Measurements from ENCODE around the gene CEACAM7. TPM values are rescaled to one million over a fixed set of nuclear protein-coding genes. Genes with fewer than 3 reads are reported as not detected.

Gene CEACAM7
- total RNA-seq, 1 experiment from 2014 or later: not detected

- Histone ChIP-seq H3K4me2 (ENCODE audit: low read length) (no peak overlapping the region), H4K20me1 (ENCODE audit: insufficient read depth) (no peaks in the 10 kb centered on the region), H3K27ac (ENCODE audit: low read depth, low read length) (no peak overlapping the region), H3K27me3 (ENCODE audit: insufficient read depth, low read length) (peaks cover 51% of the 10 kb centered on the region; the same call in 1 of the 2 replicates), H3K79me2 (ENCODE audit: insufficient read depth, low read length) (no peaks in the 10 kb centered on the region), H3K4me1 (ENCODE audit: control insufficient read depth in 1 of 2, insufficient read depth in 2 of 2, low read length in 2 of 2) (peaks cover 0 to 7% of the 10 kb centered on the region in 2 experiments; a peak in 2 of 4 replicates), H3K9ac (ENCODE audit: low read length) (no peak overlapping the region), H3K9me2 (ENCODE audit: insufficient read depth) (no peaks in the 10 kb centered on the region), H2AFZ (ENCODE audit: low read depth, low read length, poor library complexity, severe bottlenecking) (no peak overlapping the region), H3K36me3 (ENCODE audit: control insufficient read depth in 1 of 2, insufficient read depth in 2 of 2, low read length in 2 of 2) (no peaks in the 10 kb centered on the region), H3K4me3 (replicated peaks in 1 of 2; ENCODE audit: low read depth in 1 of 2, low read length in 2 of 2) (no peak overlapping the region), H3K9me3 (ENCODE audit: control insufficient read depth in 1 of 2, insufficient read depth in 1 of 2, low read depth in 1 of 2, low read length in 2 of 2) (no peaks in the 10 kb centered on the region)
- POLR2A ChIA-PET: interaction anchor here (1.1 kb wide), 1 partner anchor 9 kb away, joined by 3 read pairs; no protein-coding TSS in a partner anchor
- CTCF ChIA-PET: interaction anchor here (0.5 to 2.2 kb wide), 10 partner anchors 10 to 1011 kb away, joined by 3 to 11 read pairs (median 4); partner anchors contain the start of genes CEACAM7 and NUMBL
- DNase-seq (ENCODE audit: low read depth, low spot score) (no peak), ATAC-seq (0 out of 2 replicates have a peak, but pooled peaks have one; percentile 21)
- BruUV-seq (replicated peaks): no TSS peak
- intact Hi-C loops (cut with micrococcal nuclease): loop anchor here (10.0 kb wide), 1 partner anchor 253 kb away; the partner anchor contains the start of gene RABAC1
- RAD21 ChIA-PET (ENCODE audit: low non-redundant PET in 1 of 2, low total read pairs in 2 of 2, uncharacterized antibody in 2 of 2, unreplicated experiment in 2 of 2): no interaction called here
- TF ChIP-seq CBX3 (IDR thresholded peaks at IDR 0.05; ENCODE audit: low read depth): no peak
- TF ChIP-seq CTCF (IDR thresholded peaks at IDR 0.05 in 2 of 3, conservative IDR thresholded peaks at IDR 0.05 in 1 of 3; ENCODE audit: borderline replicate concordance in 1 of 3, insufficient read depth in 1 of 3, low read depth in 2 of 3, low read length in 2 of 3): peak; percentile 23 to 70 (median 65); a peak in 5 of 6 replicates
- no peak for TF ChIP-seq EZH2 (IDR thresholded peaks at IDR 0.05)
- no peak for TF ChIP-seq MAX (IDR thresholded peaks at IDR 0.05)
- no peak for TF ChIP-seq POLR2A (IDR thresholded peaks at IDR 0.05; ENCODE audit: borderline replicate concordance, extremely low read depth, insufficient read depth, insufficient read length)
- peak; percentile 46; the same call in 1 of the 2 replicates for TF ChIP-seq RAD21 (IDR thresholded peaks at IDR 0.05; ENCODE audit: low read depth)
- TF ChIP-seq SRF (IDR thresholded peaks at IDR 0.05; ENCODE audit: low read depth): no peak
- no peak for TF ChIP-seq FOSL1 (IDR thresholded peaks at IDR 0.05; ENCODE audit: low read depth)
- no peak for TF ChIP-seq POLR2AphosphoS5 (IDR thresholded peaks at IDR 0.05; ENCODE audit: low read depth, low read length)
- no peak for TF ChIP-seq EZH2phosphoT487 (IDR thresholded peaks at IDR 0.05; ENCODE audit: borderline replicate concordance)
- TF ChIP-seq JUND (IDR thresholded peaks at IDR 0.05): no peak
- TF ChIP-seq SIN3A (IDR thresholded peaks at IDR 0.05; ENCODE audit: low read depth): no peak
- no peak for TF ChIP-seq ATF3 (IDR thresholded peaks at IDR 0.05)
Measured at GRCh38 chr19:41701401-41702075, 13.5 kb upstream of the CEACAM7 start.
